Measurements from ENCODE around the gene PRLR.

DNA sequence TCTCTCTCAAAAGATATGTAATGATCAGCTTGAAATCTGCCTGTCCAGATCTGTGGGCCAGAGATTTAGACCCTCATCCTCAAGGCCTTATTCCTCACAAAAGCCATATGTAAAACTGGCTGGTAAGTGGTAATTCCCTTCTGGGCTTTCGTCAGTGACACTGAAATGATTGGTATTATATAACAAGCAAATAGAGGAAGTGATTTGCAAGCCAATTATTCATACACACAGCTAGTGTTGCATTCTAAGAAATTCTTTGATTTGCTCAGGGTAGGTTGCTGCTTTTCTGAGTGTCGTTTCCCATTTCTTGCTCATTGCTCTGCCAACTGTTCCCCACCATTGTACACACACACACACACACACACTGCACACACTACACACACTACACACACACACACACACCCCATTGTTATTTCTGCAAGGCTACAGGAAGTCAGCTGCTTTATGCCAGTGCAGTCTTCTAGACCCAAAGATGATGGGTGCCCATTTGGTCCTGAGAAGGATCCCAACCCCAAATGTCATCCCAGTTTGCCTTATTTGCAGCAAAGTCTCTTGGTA lies 76.8 kb downstream of the PRLR start:
- no peak for TF ChIP-seq POLR2A (IDR thresholded peaks at IDR 0.05)
- TF ChIP-seq CTCF (IDR thresholded peaks at IDR 0.05) = no peak

All from heart left ventricle (tissue), 13 donors.